ENCODE data around the gene GBF1. TPM values are rescaled to one million over a fixed set of nuclear protein-coding genes. Genes with fewer than 3 reads are reported as not detected.

The GBF1 gene
- total RNA-seq, 1 experiment from 2014 or later, result 23.7 TPM

DNA sequence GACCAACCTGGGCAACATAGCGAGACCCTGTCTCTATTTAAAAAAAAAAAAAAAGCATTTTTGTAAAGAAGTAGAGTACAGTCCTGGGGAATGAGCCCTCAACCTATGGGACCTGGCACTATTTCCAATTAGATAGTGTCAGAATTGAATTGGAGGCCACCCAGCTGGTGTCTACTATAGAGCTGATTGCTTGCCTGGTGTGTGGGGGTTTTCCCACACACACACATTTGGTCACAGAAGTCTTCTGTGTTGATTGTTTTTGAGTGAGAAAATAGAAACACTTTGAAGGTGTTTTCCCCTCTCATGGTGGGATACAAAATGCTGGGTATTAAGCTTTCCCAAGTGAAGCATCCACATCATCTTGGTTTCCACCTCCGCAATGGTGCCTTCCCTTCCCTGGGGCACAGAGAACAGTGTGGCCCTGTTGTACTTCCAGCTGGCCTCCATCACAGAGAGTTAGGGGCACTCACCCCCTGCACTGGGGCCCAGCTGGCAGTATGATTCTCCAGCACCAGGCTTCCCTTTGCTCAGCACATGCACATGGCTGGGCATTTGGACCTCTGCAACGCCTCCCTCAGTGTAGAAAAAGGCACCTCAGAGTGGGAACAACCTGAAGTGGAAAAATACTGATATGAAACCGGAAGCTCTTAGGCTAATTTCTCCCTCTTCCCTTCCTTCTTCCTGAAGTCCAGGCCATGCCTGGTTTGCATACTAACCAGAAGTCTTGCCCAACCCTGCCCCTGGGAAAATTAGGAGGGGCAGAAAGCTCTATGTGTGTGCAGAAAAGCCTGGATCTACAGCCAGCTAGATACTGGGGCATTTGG lies 139.5 kb downstream of the GBF1 start:
- peaks cover 4 to 21% (median 12%) of the 10 kb centered on the region in 3 experiments for H3K36me3 Mint-ChIP-seq (ENCODE audit: insufficient read depth in 1 of 3, low read depth in 3 of 3)
- no peak overlapping the region for H3K23ac ChIP-seq (ENCODE audit: insufficient read length, low read depth, low read length)
- no peak overlapping the region for H3K14ac ChIP-seq (ENCODE audit: insufficient read depth, low read length)
- H4K5ac ChIP-seq (ENCODE audit: insufficient read length, low read depth, low read length), result no peak overlapping the region
- no CpG with 5 or more reads among the region's 4 CpGs for WGBS (ENCODE audit: extremely low coverage, insufficient read length, low lambda C conversion rate)
- H3K18ac ChIP-seq (ENCODE audit: insufficient read length, low read depth, low read length), result no peak overlapping the region
- H3K27me3 Mint-ChIP-seq (ENCODE audit: low read depth), result peaks cover 6% of the 10 kb centered on the region
- no peaks in the 10 kb centered on the region for H3K23me2 ChIP-seq (ENCODE audit: insufficient read length, low read depth, low read length, poor library complexity, severe bottlenecking)
- no peak overlapping the region for H3K9ac ChIP-seq (ENCODE audit: extremely low read depth, insufficient read length, low read length)
- 0 out of 4 replicates have a peak, but pooled peaks cover 0 to 2% of the 10 kb centered on the region in 2 experiments for H3K4me1 Mint-ChIP-seq
- H3K27ac ChIP-seq (ENCODE audit: insufficient read length, low read depth, low read length), result no peak overlapping the region
- H2BK15ac ChIP-seq (ENCODE audit: low read depth, low read length), result no peak overlapping the region
- peak overlapping the region in 1 of 3 experiments; percentile 72; a peak in 1 of 7 replicates for H3K27ac Mint-ChIP-seq
- no peaks in the 10 kb centered on the region for H3K4me1 ChIP-seq (ENCODE audit: insufficient read depth, low read length)
- H3K9me3 Mint-ChIP-seq, result no peaks in the 10 kb centered on the region
- H2BK120ac ChIP-seq (ENCODE audit: low read depth, low read length, poor library complexity, severe bottlenecking), result no peak overlapping the region
- H2BK5ac ChIP-seq (ENCODE audit: insufficient read length, low read length), result no peak overlapping the region
- H3K4ac ChIP-seq (ENCODE audit: low read depth, low read length), result no peak overlapping the region
- no peak overlapping the region for H4K91ac ChIP-seq (ENCODE audit: insufficient read length, low read depth, low read length)
- H4K8ac ChIP-seq (replicated peaks; ENCODE audit: insufficient read length, low read depth, low read length), result no peak overlapping the region
- no peaks in the 10 kb centered on the region for H3K79me2 ChIP-seq (ENCODE audit: insufficient read depth, low read length)
- H4K20me1 ChIP-seq (ENCODE audit: control insufficient read depth, insufficient read depth, insufficient read length), result no peaks in the 10 kb centered on the region
- no peak for DNase-seq
- H2AK5ac ChIP-seq (ENCODE audit: insufficient read length, low read length), result no peak overlapping the region
- H3K9me3 ChIP-seq (ENCODE audit: control insufficient read depth, low read depth, low read length), result no peaks in the 10 kb centered on the region
- H2AFZ ChIP-seq (ENCODE audit: low read length), result no peak overlapping the region
- no peaks in the 10 kb centered on the region for H3K27me3 ChIP-seq (ENCODE audit: insufficient read depth, low read length)
- no peak overlapping the region for H2BK12ac ChIP-seq (ENCODE audit: insufficient read length, low read depth, low read length)
- no peak overlapping the region for H3T11ph ChIP-seq (ENCODE audit: low read length)
- no peaks in the 10 kb centered on the region for H3K79me1 ChIP-seq (ENCODE audit: insufficient read depth, low read depth, low read length, poor library complexity, severe bottlenecking)
- TF ChIP-seq, protein P1, sequence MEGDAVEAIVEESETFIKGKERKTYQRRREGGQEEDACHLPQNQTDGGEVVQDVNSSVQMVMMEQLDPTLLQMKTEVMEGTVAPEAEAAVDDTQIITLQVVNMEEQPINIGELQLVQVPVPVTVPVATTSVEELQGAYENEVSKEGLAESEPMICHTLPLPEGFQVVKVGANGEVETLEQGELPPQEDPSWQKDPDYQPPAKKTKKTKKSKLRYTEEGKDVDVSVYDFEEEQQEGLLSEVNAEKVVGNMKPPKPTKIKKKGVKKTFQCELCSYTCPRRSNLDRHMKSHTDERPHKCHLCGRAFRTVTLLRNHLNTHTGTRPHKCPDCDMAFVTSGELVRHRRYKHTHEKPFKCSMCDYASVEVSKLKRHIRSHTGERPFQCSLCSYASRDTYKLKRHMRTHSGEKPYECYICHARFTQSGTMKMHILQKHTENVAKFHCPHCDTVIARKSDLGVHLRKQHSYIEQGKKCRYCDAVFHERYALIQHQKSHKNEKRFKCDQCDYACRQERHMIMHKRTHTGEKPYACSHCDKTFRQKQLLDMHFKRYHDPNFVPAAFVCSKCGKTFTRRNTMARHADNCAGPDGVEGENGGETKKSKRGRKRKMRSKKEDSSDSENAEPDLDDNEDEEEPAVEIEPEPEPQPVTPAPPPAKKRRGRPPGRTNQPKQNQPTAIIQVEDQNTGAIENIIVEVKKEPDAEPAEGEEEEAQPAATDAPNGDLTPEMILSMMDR (conservative IDR thresholded peaks at IDR 0.05), result no peak
- H3K4me2 ChIP-seq (ENCODE audit: insufficient read depth, insufficient read length, low read length), result no peak overlapping the region
- H3K4me3 Mint-ChIP-seq, result no peak overlapping the region
- no peak overlapping the region for H3K56ac ChIP-seq (ENCODE audit: insufficient read length, low read depth, low read length)
- no peak overlapping the region for H2BK20ac ChIP-seq (ENCODE audit: low read depth, low read length, poor library complexity, severe bottlenecking)
